HG03442 (cell line): ENCODE measurements around the gene PEX10.

Source experiments
- ATAC-seq: cut with Tn5 transposase; IDR thresholded peaks from one replicate; pipeline ENCODE4 v1.9.1; 2021; ENCODE audit warnings: mild to moderate bottlenecking, moderate library complexity; ENCODE audit not compliant: unreplicated experiment

Gene PEX10

DNA sequence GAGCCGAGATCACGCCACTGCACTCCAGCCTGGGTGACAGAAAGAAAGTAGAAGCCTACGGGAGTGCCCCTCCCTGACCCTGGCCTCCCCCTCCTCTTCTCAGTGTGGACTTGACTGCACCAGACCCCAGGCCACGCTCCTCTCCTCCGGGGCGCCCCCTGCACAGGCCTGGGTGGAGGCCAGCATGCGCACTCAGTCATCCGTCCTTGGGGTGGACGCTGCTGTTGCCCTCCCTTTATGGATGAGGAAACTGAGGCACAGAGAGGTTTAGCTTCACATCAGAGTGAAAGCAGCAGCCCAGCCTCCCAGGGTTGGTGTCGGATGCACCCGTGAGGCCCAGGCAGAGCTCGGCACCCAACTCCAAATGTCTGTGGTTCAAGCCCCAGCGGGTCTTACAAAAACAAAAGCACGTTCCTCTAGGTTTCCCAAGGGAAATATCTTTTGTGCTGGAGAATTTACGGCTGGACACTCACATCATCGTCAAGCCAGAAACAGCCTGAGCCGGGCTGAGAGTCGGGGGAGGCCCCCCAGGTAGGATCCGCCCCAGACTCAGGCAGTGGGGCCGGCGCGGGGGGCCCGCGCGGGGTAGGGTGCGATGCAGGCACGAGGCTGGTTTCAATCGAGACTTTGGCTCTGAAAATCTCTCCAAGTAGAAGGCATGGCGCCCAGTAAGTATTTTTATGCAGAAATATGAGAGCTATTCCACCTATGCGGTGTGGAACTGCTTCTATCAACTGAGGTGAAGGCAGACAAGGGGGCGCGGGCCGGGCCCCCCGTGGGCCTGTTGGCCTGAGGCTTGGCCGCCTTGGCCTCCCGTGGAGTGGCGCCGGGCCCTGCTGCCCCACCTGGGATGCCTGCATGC lies 57.6 kb downstream of the PEX10 start:
- ATAC-seq: no peak
